HepG2 (cell line): ENCODE results near the gene CCDC61. TPM values are rescaled to one million over a fixed set of nuclear protein-coding genes. Genes with fewer than 3 reads are reported as not detected.
A peak's percentile ranks its signal among the peaks of the same experiment; 100 is the strongest.

Source experiments
- ATAC-seq: fragments of 200-7000 bp; cut with Tn5 transposase; 3 replicates; pipeline ENCODE4 v1.9.1; 2020; ENCODE audit warnings: mild to moderate bottlenecking, moderate library complexity
- BruUV-seq: library from RNA; stranded (reverse); fragments of 400-500 nt; replicated peaks from 2 replicates; lab custom pipeline; 2021; lab: Mats Ljungman, UMichigan
- CTCF ChIA-PET: fragments of 300-600 bp; formaldehyde crosslinking; extraction: SDS; loops from one replicate; lab custom pipeline; 2021; ENCODE audit warnings: low total read pairs, inconsistent platforms, low intra/inter-chr PET ratio; lab: Yijun Ruan, JAX
- POLR2A ChIA-PET: fragments of 350-600 bp; sonication (Branson Sonifier 250); formaldehyde crosslinking; loops from one replicate; lab custom pipeline; 2020; ENCODE audit warnings: antibody characterized with exemption, inconsistent platforms; lab: Yijun Ruan, JAX
- DNase-seq: peaks from one replicate; pipeline ENCODE4 v3.0.0-alpha.2; 2015; ENCODE audit warnings: low spot score
- FAIRE-seq: peaks from 3 replicates; lab custom pipeline; 2011; peaks lifted over from hg19 to GRCh38; lab: Jason Lieb, UNC
- H2AFZ ChIP-seq: one replicate; pipeline ENCODE4 v1.6.1; 2011; ENCODE audit warnings: low read length, inconsistent platforms
- H3K27ac ChIP-seq: fragments of 300-600 bp; 3 replicates; pipeline ENCODE4 v1.8.0; 2011; ENCODE audit warnings: mixed run types, mild to moderate bottlenecking, mixed read lengths, low read length, inconsistent platforms; ENCODE audit not compliant: insufficient read depth; ENCODE audit errors: extremely low read length
- H3K27me3 ChIP-seq, 2 experiments: fragments of 200-600 bp in 1 of 2; 2 replicates in 1 of 2; 3 replicates in 1 of 2; pipeline versions ENCODE4 v1.6.0 to v1.8.0; 2011; ENCODE audit warnings: low read length in 2 of 2, mild to moderate bottlenecking in 2 of 2, moderate library complexity in 2 of 2, inconsistent platforms in 1 of 2; ENCODE audit not compliant: insufficient read depth in 2 of 2, control insufficient read depth in 1 of 2
- H3K36me3 ChIP-seq, 2 experiments: fragments of 200-600 bp in 1 of 2; replicated peaks in 1 of 2; 2 replicates in 1 of 2; 3 replicates in 1 of 2; pipeline versions ENCODE4 v1.5.1 to v1.8.0; 2011; ENCODE audit warnings: low read length in 2 of 2, inconsistent platforms in 1 of 2; ENCODE audit not compliant: insufficient read depth in 2 of 2, control insufficient read depth in 1 of 2
- H3K4me1 ChIP-seq: 2 replicates; pipeline ENCODE4 v1.5.1; 2012; ENCODE audit warnings: low read length, inconsistent platforms; ENCODE audit not compliant: insufficient read depth
- H3K4me2 ChIP-seq: 2 replicates; pipeline ENCODE4 v1.6.0; 2011; ENCODE audit warnings: low read depth, low read length, inconsistent platforms
- H3K4me3 ChIP-seq, 3 experiments: fragments of 200-600 bp in 1 of 3; sonication (generic), shearing (Covaris generic) in 1 of 3; replicated peaks in 1 of 3; 2 replicates each; pipeline ENCODE4 v1.5.1; 2011 to 2016; ENCODE audit warnings: low read length in 3 of 3, inconsistent platforms in 2 of 3, low read depth in 2 of 3, mild to moderate bottlenecking in 2 of 3, control low read depth in 1 of 3, mixed read lengths in 1 of 3; ENCODE audit not compliant: insufficient read depth in 1 of 3
- H3K79me2 ChIP-seq: one replicate; pipeline ENCODE4 v1.6.1; 2011; ENCODE audit warnings: low read length, inconsistent platforms; ENCODE audit not compliant: insufficient read depth
- H3K9ac ChIP-seq: 2 replicates; pipeline ENCODE4 v1.6.0; 2011; ENCODE audit warnings: mild to moderate bottlenecking, low read depth, low read length, inconsistent platforms; ENCODE audit not compliant: insufficient read depth
- H3K9me3 ChIP-seq: 2 replicates; pipeline ENCODE4 v1.5.1; 2012; ENCODE audit warnings: mild to moderate bottlenecking, low read length
- H4K20me1 ChIP-seq: 2 replicates; pipeline ENCODE4 v1.6.0; 2011; ENCODE audit warnings: inconsistent platforms, mild to moderate bottlenecking, low read length, moderate library complexity; ENCODE audit not compliant: insufficient read depth
- GABPB1 ChIP-seq: IDR thresholded peaks from 2 replicates; pipeline ENCODE4 v1.6.1; 2016; ENCODE audit warnings: mild to moderate bottlenecking, missing genetic modification reagents, moderate library complexity, missing compliant biosample characterization
- RXRA ChIP-seq: sonication (generic); formaldehyde crosslinking; IDR thresholded peaks from 2 replicates; pipeline ENCODE4 v1.5.1; 2020; ENCODE audit warnings: missing genetic modification reagents
- SP1 ChIP-seq, 2 experiments: fragments of 450-650 bp in 1 of 2; sonication (generic) in 1 of 2; formaldehyde crosslinking in 1 of 2; IDR thresholded peaks; 2 replicates each; pipeline versions ENCODE4 v1.4.0 to v1.6.1; 2016 to 2020; ENCODE audit warnings: missing genetic modification reagents in 1 of 2
- STAG1 ChIP-seq: sonication (generic); formaldehyde crosslinking; IDR thresholded peaks from 2 replicates; pipeline ENCODE4 v1.4.0; 2020; ENCODE audit warnings: missing genetic modification reagents
- ZNF225 ChIP-seq: sonication (generic); formaldehyde crosslinking; IDR thresholded peaks from 2 replicates; pipeline ENCODE4 v1.4.0; 2020; ENCODE audit warnings: mild to moderate bottlenecking, missing genetic modification reagents
- WGBS: methylation state at CpG from one replicate; pipeline ENCODE4 v1.1.6; 2017; ENCODE audit warnings: low lambda C conversion rate; 5-methylcytosine and 5-hydroxymethylcytosine counted together
- in situ Hi-C: cut with HindIII; loops from 2 replicates; pipeline ENCODE4 v1.10.0; 2017; ENCODE audit warnings: low pct_unique_long_range_greater_than_20kb; ENCODE audit not compliant: extremely low pct_ligation_motif_present
- intact Hi-C: fragments of 100-400 bp; cut with micrococcal nuclease; formaldehyde crosslinking; loops from one replicate; pipeline ENCODE4 v1.10.0; 2022; ENCODE audit not compliant: unreplicated experiment
- polyA plus RNA-seq, 8 experiments: library from polyadenylated mRNA; depleted of rRNA in 3 of 8; stranded (reverse) in 7 of 8; unstranded in 1 of 8; fragments of >200 nt; fragmentation: Illumina TruSeq in 4 of 8; extraction: Trizol in 4 of 8; gene quantifications; 2 replicates each; pipeline versions ENCODE4 v1.2.1 to v1.2.3, GENCODE V29; 2011 to 2016; ENCODE audit warnings: low read depth in 4 of 8, missing spikeins in 1 of 8, mixed read lengths in 1 of 8; ENCODE audit not compliant: insufficient read depth in 1 of 8
- total RNA-seq, 5 experiments: library from RNA; depleted of rRNA; stranded (reverse); fragments of >200 nt; fragmentation: Illumina TruSeq; extraction: Trizol; gene quantifications; 2 replicates each; pipeline ENCODE4 v1.2.3, GENCODE V29; 2016; ENCODE audit warnings: low read depth in 1 of 5
- TF ChIP-seq, protein P1 (sequence below): sonication (generic); formaldehyde crosslinking; IDR thresholded peaks from 2 replicates; pipeline ENCODE4 v1.5.0; 2020; ENCODE audit warnings: mild to moderate bottlenecking, missing genetic modification reagents, moderate library complexity
- TF ChIP-seq, protein P2 (sequence below): sonication (generic); formaldehyde crosslinking; IDR thresholded peaks from 2 replicates; pipeline ENCODE4 v1.4.0; 2020; ENCODE audit warnings: missing genetic modification reagents
- TF ChIP-seq, protein P3 (sequence below): sonication (generic); formaldehyde crosslinking; IDR thresholded peaks from 2 replicates; pipeline ENCODE4 v1.5.1; 2020; ENCODE audit warnings: mild to moderate bottlenecking, missing genetic modification reagents, moderate library complexity

The CCDC61 gene
- total and polyA plus RNA-seq, 2 of the 13 experiments (the other 11 are each of a cell fraction or from before 2014, with no cell fraction given): 4.2 to 4.9 TPM

DNA sequence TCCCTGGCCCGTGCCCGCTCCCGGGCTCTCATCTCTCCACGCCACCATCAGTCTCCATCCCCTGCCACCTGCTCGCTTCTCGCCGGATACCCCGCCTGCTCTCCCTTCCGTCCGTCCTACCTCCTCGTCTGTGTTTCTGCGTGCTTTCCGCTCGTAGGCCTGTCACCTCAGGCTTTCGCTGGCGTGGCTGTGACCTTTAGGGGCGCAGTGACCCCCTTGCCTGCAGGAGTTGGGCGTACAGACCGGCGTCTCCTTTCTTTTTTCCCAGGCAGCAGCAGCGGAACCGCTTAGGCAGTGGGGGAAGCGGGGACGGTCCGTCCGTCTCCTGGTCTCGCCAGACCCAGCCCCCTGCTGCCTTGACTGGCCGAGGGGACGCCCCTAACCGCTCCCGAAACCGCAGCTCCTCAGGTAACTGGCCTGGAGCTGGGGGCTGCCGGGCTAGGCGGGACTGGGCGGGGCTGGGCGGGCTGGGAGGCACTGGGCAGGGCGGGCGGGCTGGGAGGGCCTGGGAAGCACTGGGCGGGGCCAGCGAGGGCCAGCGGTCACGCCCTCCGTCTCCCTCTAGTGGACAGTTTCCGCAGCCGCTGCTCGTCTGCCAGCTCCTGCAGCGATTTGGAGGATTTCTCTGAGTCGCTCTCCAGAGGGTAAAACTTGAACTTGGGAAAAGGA lies 21.3 kb downstream of the CCDC61 start:
- Histone ChIP-seq H3K36me3 (no peaks in the 10 kb centered on the region), H3K4me2 (peak overlapping the region; percentile 65), H3K4me3 (peak overlapping the region; percentile 28 to 59 (median 42); a peak in 3 of 6 replicates), H3K4me1 (no peaks in the 10 kb centered on the region), H3K9ac (no peak overlapping the region), H3K27ac (no peak overlapping the region), H4K20me1 (no peaks in the 10 kb centered on the region), H3K9me3 (no peaks in the 10 kb centered on the region), H2AFZ (no peak overlapping the region), H3K79me2 (no peaks in the 10 kb centered on the region), H3K27me3 (no peaks in the 10 kb centered on the region)
- intact Hi-C loops: no loop called here
- 71% methylated on average over 22 of the region's 48 CpGs for WGBS
- in situ Hi-C loops: loop anchor here (10.0 kb wide), 1 partner anchor 202 kb away; the partner anchor contains the start of gene RSPH6A
- POLR2A ChIA-PET: interaction anchor here (1.0 to 1.2 kb wide), 2 partner anchors 21 to 134 kb away, joined by 3 to 11 read pairs; partner anchors contain the start of gene CCDC61
- no TSS peak for BruUV-seq
- DNase-seq (peak; percentile 43), ATAC-seq (peak; percentile 85), FAIRE-seq (no peak)
- CTCF ChIA-PET: interaction anchor here (1.1 to 1.4 kb wide), 3 partner anchors 103 to 200 kb away, joined by 3 to 4 read pairs (median 3); no protein-coding TSS in a partner anchor
- no peak for TF ChIP-seq SP1 (IDR thresholded peaks at IDR 0.05)
- peak; percentile 82 for TF ChIP-seq SP1 (CRISPR knock-in tag; IDR thresholded peaks at IDR 0.05)
- TF ChIP-seq RXRA (CRISPR knock-in tag): 0 out of 2 replicates have a peak, but pooled peaks have one; percentile 8
- no peak for TF ChIP-seq ZNF225
- TF ChIP-seq, protein P1, sequence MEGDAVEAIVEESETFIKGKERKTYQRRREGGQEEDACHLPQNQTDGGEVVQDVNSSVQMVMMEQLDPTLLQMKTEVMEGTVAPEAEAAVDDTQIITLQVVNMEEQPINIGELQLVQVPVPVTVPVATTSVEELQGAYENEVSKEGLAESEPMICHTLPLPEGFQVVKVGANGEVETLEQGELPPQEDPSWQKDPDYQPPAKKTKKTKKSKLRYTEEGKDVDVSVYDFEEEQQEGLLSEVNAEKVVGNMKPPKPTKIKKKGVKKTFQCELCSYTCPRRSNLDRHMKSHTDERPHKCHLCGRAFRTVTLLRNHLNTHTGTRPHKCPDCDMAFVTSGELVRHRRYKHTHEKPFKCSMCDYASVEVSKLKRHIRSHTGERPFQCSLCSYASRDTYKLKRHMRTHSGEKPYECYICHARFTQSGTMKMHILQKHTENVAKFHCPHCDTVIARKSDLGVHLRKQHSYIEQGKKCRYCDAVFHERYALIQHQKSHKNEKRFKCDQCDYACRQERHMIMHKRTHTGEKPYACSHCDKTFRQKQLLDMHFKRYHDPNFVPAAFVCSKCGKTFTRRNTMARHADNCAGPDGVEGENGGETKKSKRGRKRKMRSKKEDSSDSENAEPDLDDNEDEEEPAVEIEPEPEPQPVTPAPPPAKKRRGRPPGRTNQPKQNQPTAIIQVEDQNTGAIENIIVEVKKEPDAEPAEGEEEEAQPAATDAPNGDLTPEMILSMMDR: peak; percentile 80
- TF ChIP-seq, protein P2, sequence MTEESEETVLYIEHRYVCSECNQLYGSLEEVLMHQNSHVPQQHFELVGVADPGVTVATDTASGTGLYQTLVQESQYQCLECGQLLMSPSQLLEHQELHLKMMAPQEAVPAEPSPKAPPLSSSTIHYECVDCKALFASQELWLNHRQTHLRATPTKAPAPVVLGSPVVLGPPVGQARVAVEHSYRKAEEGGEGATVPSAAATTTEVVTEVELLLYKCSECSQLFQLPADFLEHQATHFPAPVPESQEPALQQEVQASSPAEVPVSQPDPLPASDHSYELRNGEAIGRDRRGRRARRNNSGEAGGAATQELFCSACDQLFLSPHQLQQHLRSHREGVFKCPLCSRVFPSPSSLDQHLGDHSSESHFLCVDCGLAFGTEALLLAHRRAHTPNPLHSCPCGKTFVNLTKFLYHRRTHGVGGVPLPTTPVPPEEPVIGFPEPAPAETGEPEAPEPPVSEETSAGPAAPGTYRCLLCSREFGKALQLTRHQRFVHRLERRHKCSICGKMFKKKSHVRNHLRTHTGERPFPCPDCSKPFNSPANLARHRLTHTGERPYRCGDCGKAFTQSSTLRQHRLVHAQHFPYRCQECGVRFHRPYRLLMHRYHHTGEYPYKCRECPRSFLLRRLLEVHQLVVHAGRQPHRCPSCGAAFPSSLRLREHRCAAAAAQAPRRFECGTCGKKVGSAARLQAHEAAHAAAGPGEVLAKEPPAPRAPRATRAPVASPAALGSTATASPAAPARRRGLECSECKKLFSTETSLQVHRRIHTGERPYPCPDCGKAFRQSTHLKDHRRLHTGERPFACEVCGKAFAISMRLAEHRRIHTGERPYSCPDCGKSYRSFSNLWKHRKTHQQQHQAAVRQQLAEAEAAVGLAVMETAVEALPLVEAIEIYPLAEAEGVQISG (CRISPR knock-in tag): 0 out of 2 replicates have a peak, but pooled peaks have one; percentile 16
- TF ChIP-seq, protein P3, sequence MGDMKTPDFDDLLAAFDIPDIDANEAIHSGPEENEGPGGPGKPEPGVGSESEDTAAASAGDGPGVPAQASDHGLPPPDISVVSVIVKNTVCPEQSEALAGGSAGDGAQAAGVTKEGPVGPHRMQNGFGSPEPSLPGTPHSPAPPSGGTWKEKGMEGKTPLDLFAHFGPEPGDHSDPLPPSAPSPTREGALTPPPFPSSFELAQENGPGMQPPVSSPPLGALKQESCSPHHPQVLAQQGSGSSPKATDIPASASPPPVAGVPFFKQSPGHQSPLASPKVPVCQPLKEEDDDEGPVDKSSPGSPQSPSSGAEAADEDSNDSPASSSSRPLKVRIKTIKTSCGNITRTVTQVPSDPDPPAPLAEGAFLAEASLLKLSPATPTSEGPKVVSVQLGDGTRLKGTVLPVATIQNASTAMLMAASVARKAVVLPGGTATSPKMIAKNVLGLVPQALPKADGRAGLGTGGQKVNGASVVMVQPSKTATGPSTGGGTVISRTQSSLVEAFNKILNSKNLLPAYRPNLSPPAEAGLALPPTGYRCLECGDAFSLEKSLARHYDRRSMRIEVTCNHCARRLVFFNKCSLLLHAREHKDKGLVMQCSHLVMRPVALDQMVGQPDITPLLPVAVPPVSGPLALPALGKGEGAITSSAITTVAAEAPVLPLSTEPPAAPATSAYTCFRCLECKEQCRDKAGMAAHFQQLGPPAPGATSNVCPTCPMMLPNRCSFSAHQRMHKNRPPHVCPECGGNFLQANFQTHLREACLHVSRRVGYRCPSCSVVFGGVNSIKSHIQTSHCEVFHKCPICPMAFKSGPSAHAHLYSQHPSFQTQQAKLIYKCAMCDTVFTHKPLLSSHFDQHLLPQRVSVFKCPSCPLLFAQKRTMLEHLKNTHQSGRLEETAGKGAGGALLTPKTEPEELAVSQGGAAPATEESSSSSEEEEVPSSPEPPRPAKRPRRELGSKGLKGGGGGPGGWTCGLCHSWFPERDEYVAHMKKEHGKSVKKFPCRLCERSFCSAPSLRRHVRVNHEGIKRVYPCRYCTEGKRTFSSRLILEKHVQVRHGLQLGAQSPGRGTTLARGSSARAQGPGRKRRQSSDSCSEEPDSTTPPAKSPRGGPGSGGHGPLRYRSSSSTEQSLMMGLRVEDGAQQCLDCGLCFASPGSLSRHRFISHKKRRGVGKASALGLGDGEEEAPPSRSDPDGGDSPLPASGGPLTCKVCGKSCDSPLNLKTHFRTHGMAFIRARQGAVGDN (CRISPR knock-in tag): peak; percentile 24; the same call in 1 of the 2 replicates
- peak; percentile 22; the same call in 1 of the 2 replicates for TF ChIP-seq GABPB1
- peak; percentile 51 for TF ChIP-seq STAG1
